SK-N-SH treated with all-trans-retinoic acid at 6 μM for 48 hours (cell line): ENCODE results near the gene LRRN4CL.

Experiments
- ATAC-seq: fragments of 200-7000 bp; cut with Tn5 transposase; 3 replicates; pipeline ENCODE4 v1.9.1; 2020; ENCODE audit warnings: mild to moderate bottlenecking, moderate library complexity
- BACH2 ChIP-seq: fragments of 250-450 bp; sonication (Bioruptor Pico); IDR thresholded peaks from 2 replicates; pipeline ENCODE4 v1.9.0; 2021; ENCODE audit warnings: mild to moderate bottlenecking, borderline replicate concordance
- ESRRG ChIP-seq: fragments of 250-450 bp; sonication (Bioruptor Pico); IDR thresholded peaks from 2 replicates; pipeline ENCODE4 v1.6.1; 2021; ENCODE audit warnings: mild to moderate bottlenecking
- GLIS3 ChIP-seq: fragments of 250-450 bp; sonication (Bioruptor Pico); IDR thresholded peaks from 2 replicates; pipeline ENCODE4 v1.5.0; 2020; ENCODE audit warnings: mild to moderate bottlenecking, moderate library complexity
- ISL1 ChIP-seq: fragments of 250-450 bp; sonication (Bioruptor Pico); IDR thresholded peaks from 2 replicates; pipeline ENCODE4 v2.1.2; 2022; ENCODE audit warnings: mild to moderate bottlenecking, moderate library complexity
- OSR1 ChIP-seq: fragments of 250-450 bp; sonication (Bioruptor Pico); IDR thresholded peaks from 2 replicates; pipeline ENCODE4 v1.8.0; 2022; ENCODE audit warnings: moderate library complexity, mild to moderate bottlenecking, inconsistent platforms
- RARB ChIP-seq: fragments of 250-450 bp; sonication (Bioruptor Pico); IDR thresholded peaks from 2 replicates; pipeline ENCODE4 v1.8.0; 2021; ENCODE audit warnings: mild to moderate bottlenecking, moderate library complexity
- SNAI2 ChIP-seq: fragments of 250-450 bp; sonication (Bioruptor Pico); IDR thresholded peaks from 2 replicates; pipeline ENCODE4 v1.5.0; 2020; ENCODE audit warnings: mild to moderate bottlenecking, moderate library complexity
- TCF4 ChIP-seq: fragments of 250-450 bp; sonication (Bioruptor Pico); IDR thresholded peaks from 2 replicates; pipeline ENCODE4 v1.8.0; 2021; ENCODE audit warnings: mild to moderate bottlenecking, moderate library complexity, borderline replicate concordance
- TOX ChIP-seq: fragments of 250-450 bp; sonication (Bioruptor Pico); IDR thresholded peaks from 2 replicates; pipeline ENCODE4 v1.8.0; 2021; ENCODE audit warnings: mild to moderate bottlenecking, moderate library complexity, borderline replicate concordance
- ZC3H10 ChIP-seq: fragments of 250-450 bp; sonication (Bioruptor Pico); IDR thresholded peaks from 2 replicates; pipeline ENCODE4 v1.5.1; 2021; ENCODE audit warnings: mild to moderate bottlenecking, moderate library complexity
- ZFP3 ChIP-seq: fragments of 250-450 bp; sonication (Bioruptor Pico); IDR thresholded peaks from 2 replicates; pipeline ENCODE4 v1.5.0; 2020; ENCODE audit warnings: mild to moderate bottlenecking, moderate library complexity
- ZFP30 ChIP-seq: fragments of 450-650 bp; formaldehyde crosslinking; IDR thresholded peaks from 2 replicates; pipeline ENCODE4 v1.5.0; 2022; ENCODE audit warnings: mild to moderate bottlenecking, moderate library complexity
- ZNF565 ChIP-seq: fragments of 450-650 bp; formaldehyde crosslinking; conservative IDR thresholded peaks from 2 replicates; pipeline ENCODE4 v1.5.0; 2020; ENCODE audit warnings: low read depth, mild to moderate bottlenecking, moderate library complexity
- ZNF70 ChIP-seq: fragments of 450-650 bp; formaldehyde crosslinking; IDR thresholded peaks from 2 replicates; pipeline ENCODE4 v1.5.0; 2020; ENCODE audit warnings: mild to moderate bottlenecking, moderate library complexity
- ZNF8 ChIP-seq: fragments of 450-650 bp; formaldehyde crosslinking; IDR thresholded peaks from 2 replicates; pipeline ENCODE4 v1.5.0; 2020; ENCODE audit warnings: mild to moderate bottlenecking, moderate library complexity
- TF ChIP-seq, protein P1 (sequence below): fragments of 250-450 bp; sonication (Bioruptor Pico); IDR thresholded peaks from 2 replicates; pipeline ENCODE4 v1.8.0; 2020; ENCODE audit warnings: mild to moderate bottlenecking, moderate library complexity, borderline replicate concordance
- TF ChIP-seq, protein P2 (sequence below): fragments of 250-450 bp; sonication (Bioruptor Pico); IDR thresholded peaks from 2 replicates; pipeline ENCODE4 v1.5.0; 2020; ENCODE audit warnings: mild to moderate bottlenecking, moderate library complexity
- TF ChIP-seq, protein P3 (sequence below): fragments of 250-450 bp; sonication (Bioruptor Pico); IDR thresholded peaks from 2 replicates; pipeline ENCODE4 v1.5.1; 2020; ENCODE audit warnings: low read depth, mild to moderate bottlenecking, moderate library complexity
- TF ChIP-seq, protein P4 (sequence below): fragments of 250-450 bp; sonication (Bioruptor Pico); IDR thresholded peaks from 2 replicates; pipeline ENCODE4 v1.8.0; 2021; ENCODE audit warnings: low read depth, mild to moderate bottlenecking, moderate library complexity, borderline replicate concordance
- TF ChIP-seq, protein P5 (sequence below): fragments of 250-450 bp; sonication (Bioruptor Pico); IDR thresholded peaks from 2 replicates; pipeline ENCODE4 v1.5.1; 2021; ENCODE audit warnings: mild to moderate bottlenecking, moderate library complexity

The LRRN4CL gene

DNA sequence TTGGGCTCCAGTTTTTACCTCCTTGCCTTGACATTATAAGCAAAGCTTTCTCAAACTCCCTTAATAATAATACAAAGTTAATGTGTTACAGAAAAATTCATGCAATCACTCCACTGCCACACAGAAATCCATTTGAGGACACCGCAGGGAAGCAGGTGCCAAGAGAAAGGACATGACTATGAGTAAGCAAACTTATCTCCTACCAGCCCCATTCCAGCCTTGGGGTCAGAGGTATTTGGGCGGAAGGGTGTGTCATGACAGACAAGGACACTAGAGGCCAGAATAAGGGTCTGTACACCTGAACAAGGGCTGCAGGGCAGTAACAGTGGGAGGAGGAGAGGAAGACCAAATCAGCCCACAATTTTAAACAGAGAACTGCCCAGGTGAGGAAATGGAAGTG is 24.0 kb upstream of the LRRN4CL start:
- ATAC-seq, result no peak
- no peak for TF ChIP-seq GLIS3 (CRISPR knock-in tag)
- TF ChIP-seq, protein P1, sequence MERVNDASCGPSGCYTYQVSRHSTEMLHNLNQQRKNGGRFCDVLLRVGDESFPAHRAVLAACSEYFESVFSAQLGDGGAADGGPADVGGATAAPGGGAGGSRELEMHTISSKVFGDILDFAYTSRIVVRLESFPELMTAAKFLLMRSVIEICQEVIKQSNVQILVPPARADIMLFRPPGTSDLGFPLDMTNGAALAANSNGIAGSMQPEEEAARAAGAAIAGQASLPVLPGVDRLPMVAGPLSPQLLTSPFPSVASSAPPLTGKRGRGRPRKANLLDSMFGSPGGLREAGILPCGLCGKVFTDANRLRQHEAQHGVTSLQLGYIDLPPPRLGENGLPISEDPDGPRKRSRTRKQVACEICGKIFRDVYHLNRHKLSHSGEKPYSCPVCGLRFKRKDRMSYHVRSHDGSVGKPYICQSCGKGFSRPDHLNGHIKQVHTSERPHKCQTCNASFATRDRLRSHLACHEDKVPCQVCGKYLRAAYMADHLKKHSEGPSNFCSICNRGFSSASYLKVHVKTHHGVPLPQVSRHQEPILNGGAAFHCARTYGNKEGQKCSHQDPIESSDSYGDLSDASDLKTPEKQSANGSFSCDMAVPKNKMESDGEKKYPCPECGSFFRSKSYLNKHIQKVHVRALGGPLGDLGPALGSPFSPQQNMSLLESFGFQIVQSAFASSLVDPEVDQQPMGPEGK, result no peak
- TF ChIP-seq, protein P2, sequence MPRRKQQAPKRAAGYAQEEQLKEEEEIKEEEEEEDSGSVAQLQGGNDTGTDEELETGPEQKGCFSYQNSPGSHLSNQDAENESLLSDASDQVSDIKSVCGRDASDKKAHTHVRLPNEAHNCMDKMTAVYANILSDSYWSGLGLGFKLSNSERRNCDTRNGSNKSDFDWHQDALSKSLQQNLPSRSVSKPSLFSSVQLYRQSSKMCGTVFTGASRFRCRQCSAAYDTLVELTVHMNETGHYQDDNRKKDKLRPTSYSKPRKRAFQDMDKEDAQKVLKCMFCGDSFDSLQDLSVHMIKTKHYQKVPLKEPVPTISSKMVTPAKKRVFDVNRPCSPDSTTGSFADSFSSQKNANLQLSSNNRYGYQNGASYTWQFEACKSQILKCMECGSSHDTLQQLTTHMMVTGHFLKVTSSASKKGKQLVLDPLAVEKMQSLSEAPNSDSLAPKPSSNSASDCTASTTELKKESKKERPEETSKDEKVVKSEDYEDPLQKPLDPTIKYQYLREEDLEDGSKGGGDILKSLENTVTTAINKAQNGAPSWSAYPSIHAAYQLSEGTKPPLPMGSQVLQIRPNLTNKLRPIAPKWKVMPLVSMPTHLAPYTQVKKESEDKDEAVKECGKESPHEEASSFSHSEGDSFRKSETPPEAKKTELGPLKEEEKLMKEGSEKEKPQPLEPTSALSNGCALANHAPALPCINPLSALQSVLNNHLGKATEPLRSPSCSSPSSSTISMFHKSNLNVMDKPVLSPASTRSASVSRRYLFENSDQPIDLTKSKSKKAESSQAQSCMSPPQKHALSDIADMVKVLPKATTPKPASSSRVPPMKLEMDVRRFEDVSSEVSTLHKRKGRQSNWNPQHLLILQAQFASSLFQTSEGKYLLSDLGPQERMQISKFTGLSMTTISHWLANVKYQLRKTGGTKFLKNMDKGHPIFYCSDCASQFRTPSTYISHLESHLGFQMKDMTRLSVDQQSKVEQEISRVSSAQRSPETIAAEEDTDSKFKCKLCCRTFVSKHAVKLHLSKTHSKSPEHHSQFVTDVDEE (CRISPR knock-in tag), result no peak
- TF ChIP-seq, protein P3, sequence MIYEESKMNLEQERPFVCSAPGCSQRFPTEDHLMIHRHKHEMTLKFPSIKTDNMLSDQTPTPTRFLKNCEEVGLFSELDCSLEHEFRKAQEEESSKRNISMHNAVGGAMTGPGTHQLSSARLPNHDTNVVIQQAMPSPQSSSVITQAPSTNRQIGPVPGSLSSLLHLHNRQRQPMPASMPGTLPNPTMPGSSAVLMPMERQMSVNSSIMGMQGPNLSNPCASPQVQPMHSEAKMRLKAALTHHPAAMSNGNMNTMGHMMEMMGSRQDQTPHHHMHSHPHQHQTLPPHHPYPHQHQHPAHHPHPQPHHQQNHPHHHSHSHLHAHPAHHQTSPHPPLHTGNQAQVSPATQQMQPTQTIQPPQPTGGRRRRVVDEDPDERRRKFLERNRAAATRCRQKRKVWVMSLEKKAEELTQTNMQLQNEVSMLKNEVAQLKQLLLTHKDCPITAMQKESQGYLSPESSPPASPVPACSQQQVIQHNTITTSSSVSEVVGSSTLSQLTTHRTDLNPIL (CRISPR knock-in tag), result no peak
- TF ChIP-seq BACH2 (CRISPR knock-in tag), result no peak
- no peak for TF ChIP-seq ESRRG (CRISPR knock-in tag)
- TF ChIP-seq OSR1 (CRISPR knock-in tag), result no peak
- TF ChIP-seq TCF4 (CRISPR knock-in tag), result no peak
- no peak for TF ChIP-seq RARB (CRISPR knock-in tag)

DNA sequence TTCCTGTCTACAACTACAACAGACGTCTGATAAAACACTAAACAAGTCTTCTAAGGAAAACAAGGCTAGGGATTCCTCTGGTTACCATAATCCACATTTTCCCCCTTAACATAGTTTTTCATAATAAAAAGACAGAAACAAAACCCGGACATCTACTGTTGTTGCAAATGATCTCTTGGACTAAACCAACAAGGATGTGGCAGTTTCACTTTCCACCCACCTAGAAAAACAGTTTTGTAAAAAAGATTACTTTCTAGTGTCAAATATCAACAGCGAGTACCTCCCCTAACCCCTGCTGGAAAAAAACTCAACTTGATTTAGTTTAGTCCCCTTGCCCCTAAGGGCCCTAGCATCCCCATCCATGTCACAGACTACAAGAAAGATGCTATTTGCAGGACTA is 23.5 kb upstream of the LRRN4CL start:
- ATAC-seq, result no peak
- TF ChIP-seq BACH2 (CRISPR knock-in tag), result no peak
- TF ChIP-seq ZNF565 (CRISPR knock-in tag), result no peak
- no peak for TF ChIP-seq ZNF8 (CRISPR knock-in tag)
- TF ChIP-seq ISL1 (CRISPR knock-in tag), result no peak
- no peak for TF ChIP-seq GLIS3 (CRISPR knock-in tag)
- no peak for TF ChIP-seq RARB (CRISPR knock-in tag)
- TF ChIP-seq SNAI2 (CRISPR knock-in tag), result no peak
- TF ChIP-seq TOX (CRISPR knock-in tag), result no peak

DNA sequence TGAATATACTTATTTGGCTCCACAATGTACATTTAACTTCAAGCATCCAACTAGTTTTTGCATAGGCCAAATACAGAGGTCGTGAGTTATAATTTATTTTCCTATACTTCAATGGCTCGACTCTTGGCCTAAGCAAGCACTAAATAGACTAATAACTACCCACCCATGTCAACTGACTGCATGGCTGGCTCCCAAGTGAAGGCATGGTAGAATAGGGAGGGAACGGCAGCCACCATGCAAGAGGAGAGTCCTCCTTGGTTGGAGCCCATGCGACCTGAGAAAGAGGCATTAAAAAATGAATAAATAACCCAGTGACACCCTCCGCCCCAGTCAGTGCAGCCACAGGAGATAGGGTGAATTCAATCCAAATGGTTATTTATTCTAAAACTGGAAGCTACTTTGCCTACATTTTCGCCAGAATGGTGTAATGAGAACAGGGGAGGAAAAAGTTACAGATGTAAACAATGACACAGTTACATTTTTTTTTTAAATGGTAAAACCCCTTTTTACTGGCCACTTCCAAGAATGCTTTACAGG is 23.0 kb upstream of the LRRN4CL start:
- ATAC-seq, result no peak
- TF ChIP-seq ZNF8 (CRISPR knock-in tag) (no peak), ZFP30 (CRISPR knock-in tag) (no peak), ZNF565 (CRISPR knock-in tag) (no peak), ZFP3 (CRISPR knock-in tag) (no peak), BACH2 (CRISPR knock-in tag) (no peak), RARB (CRISPR knock-in tag) (no peak), ISL1 (CRISPR knock-in tag) (no peak), ZC3H10 (no peak), TCF4 (CRISPR knock-in tag) (no peak), TOX (CRISPR knock-in tag) (no peak), SNAI2 (CRISPR knock-in tag) (no peak), OSR1 (CRISPR knock-in tag) (no peak), ESRRG (CRISPR knock-in tag) (no peak), GLIS3 (CRISPR knock-in tag) (no peak), ZNF70 (CRISPR knock-in tag) (no peak)
- TF ChIP-seq, protein P1, result no peak
- TF ChIP-seq, protein P4, sequence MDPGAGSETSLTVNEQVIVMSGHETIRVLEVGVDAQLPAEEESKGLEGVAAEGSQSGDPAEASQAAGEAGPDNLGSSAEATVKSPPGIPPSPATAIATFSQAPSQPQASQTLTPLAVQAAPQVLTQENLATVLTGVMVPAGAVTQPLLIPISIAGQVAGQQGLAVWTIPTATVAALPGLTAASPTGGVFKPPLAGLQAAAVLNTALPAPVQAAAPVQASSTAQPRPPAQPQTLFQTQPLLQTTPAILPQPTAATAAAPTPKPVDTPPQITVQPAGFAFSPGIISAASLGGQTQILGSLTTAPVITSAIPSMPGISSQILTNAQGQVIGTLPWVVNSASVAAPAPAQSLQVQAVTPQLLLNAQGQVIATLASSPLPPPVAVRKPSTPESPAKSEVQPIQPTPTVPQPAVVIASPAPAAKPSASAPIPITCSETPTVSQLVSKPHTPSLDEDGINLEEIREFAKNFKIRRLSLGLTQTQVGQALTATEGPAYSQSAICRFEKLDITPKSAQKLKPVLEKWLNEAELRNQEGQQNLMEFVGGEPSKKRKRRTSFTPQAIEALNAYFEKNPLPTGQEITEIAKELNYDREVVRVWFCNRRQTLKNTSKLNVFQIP (CRISPR knock-in tag), result no peak
- TF ChIP-seq, protein P3 (CRISPR knock-in tag), result no peak
- TF ChIP-seq, protein P5, sequence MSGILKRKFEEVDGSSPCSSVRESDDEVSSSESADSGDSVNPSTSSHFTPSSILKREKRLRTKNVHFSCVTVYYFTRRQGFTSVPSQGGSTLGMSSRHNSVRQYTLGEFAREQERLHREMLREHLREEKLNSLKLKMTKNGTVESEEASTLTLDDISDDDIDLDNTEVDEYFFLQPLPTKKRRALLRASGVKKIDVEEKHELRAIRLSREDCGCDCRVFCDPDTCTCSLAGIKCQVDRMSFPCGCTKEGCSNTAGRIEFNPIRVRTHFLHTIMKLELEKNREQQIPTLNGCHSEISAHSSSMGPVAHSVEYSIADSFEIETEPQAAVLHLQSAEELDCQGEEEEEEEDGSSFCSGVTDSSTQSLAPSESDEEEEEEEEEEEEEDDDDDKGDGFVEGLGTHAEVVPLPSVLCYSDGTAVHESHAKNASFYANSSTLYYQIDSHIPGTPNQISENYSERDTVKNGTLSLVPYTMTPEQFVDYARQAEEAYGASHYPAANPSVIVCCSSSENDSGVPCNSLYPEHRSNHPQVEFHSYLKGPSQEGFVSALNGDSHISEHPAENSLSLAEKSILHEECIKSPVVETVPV (CRISPR knock-in tag), result no peak
